GM12865 (cell line): Measurements from ENCODE around the gene SEMA6A.
"Not testable (repeated sequence)": the region's sequence is repeated elsewhere in the genome, so short reads cannot be mapped to it uniquely, and the experiment has no call there.

ENCODE experiments used
- DNase-seq: peaks from one replicate; pipeline ENCODE4 v3.0.0; 2010; ENCODE audit warnings: low read depth
- H3K4me3 ChIP-seq: 2 replicates; pipeline ENCODE4 v1.5.1; 2011; ENCODE audit warnings: mild to moderate bottlenecking, low read depth, low read length, control low read depth
- TF ChIP-seq, protein P1 (sequence below): IDR thresholded peaks from 2 replicates; pipeline ENCODE4 v1.5.1; 2011; ENCODE audit warnings: low read length, control low read depth, low read depth, inconsistent platforms; ENCODE audit not compliant: insufficient read depth; ENCODE audit errors: missing control alignments

Gene SEMA6A

DNA sequence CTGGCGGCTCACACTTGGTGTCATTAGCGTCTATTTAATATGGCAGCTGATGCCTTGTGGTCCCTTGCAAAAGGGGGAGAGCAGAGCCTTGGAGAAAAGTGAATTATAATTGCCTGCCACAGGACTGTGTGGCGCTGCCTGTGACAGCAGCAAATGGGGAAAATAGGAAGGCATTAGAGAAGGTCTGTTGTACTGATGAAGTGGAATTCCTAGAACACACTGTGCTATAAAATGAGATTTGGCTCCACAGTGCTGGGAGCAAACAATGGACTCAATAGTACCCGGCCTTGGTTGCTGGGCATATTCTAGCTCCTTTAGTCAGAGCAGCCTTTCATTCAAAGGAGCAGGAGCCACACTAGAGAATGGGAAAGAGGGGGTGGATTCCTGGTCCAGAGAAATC, 21.3 kb downstream of the SEMA6A start:
- no peak for DNase-seq
- TF ChIP-seq, protein P1, sequence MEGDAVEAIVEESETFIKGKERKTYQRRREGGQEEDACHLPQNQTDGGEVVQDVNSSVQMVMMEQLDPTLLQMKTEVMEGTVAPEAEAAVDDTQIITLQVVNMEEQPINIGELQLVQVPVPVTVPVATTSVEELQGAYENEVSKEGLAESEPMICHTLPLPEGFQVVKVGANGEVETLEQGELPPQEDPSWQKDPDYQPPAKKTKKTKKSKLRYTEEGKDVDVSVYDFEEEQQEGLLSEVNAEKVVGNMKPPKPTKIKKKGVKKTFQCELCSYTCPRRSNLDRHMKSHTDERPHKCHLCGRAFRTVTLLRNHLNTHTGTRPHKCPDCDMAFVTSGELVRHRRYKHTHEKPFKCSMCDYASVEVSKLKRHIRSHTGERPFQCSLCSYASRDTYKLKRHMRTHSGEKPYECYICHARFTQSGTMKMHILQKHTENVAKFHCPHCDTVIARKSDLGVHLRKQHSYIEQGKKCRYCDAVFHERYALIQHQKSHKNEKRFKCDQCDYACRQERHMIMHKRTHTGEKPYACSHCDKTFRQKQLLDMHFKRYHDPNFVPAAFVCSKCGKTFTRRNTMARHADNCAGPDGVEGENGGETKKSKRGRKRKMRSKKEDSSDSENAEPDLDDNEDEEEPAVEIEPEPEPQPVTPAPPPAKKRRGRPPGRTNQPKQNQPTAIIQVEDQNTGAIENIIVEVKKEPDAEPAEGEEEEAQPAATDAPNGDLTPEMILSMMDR, result no peak

DNA sequence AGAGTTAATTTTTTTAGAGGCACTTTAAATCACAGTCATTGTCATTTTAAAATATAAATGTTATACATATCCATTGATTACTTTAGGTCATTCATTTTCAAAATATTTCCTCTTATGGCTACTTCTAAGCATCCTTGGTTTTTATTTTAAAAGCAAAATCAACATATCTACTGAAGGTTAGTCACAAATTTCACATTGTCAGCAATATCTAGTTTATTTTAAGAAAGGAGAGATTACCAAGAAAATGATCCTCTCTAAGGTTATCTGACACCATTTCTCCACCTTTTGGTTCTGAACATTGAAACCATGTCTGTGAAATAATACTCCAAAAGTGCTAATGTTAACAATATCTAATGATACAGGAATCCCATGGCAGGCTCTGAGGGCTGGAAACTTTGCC, 24.5 kb downstream of the SEMA6A start:
- TF ChIP-seq, protein P1, result no peak
- no peak for DNase-seq
- H3K4me3 ChIP-seq, result no peak overlapping the region

More for the DNA sequence above, 21.3 kb downstream of the SEMA6A start:
- no peak overlapping the region for H3K4me3 ChIP-seq

DNA sequence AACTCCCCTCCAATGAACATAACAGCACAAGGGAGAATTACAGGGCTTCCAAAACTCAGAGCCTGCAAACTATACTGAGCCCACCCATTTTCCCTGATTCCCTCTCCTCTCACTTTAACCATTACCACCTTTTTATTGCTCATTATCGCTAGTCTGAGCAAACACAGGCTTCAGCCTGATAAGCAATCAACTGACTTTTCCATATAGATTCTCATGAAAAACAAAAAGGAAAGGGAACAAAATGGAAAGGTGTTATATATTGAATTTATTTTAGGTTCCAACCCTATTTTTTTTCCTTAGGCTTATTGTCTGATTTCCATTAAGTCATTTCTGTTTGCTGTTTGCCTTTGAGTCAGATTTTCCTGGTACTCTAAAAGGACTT, 27.9 kb downstream of the SEMA6A start:
- DNase-seq, result no peak
- no peak overlapping the region for H3K4me3 ChIP-seq
- TF ChIP-seq, protein P1, result no peak

DNA sequence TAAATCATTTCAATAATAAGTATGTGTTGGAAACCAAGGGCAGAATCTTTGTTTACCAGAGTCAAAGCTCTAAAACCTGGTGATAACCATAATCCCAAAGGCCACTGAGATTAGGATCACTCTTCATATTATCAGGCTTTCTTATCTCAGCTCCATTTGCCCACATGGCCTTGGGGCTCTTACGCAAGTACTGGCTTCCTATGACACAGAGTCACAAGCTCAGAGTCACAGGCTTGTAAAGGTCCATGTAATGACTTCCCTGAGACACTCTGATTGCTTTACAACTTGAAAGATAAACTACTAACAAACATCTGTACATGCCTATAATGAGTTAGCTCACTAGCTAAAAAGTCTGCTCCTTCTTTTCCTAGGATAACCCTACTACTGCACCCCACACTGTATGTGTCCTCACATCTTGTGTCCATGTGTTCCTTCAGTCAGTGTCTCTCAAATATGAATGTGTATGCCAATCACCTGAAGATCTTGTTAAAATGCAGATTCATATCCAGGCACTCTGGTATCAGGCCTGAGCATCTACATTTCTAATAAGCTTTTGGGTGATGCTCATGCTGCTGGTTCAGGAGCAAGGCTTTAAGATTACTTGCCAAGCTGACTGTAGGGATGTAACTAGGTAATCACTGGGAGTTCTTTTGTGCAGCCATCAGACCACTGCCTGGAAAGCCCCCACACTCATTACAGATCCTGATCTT, 28.4 kb downstream of the SEMA6A start:
- TF ChIP-seq, protein P1, result no peak
- DNase-seq, result no peak
- no peak overlapping the region for H3K4me3 ChIP-seq

DNA sequence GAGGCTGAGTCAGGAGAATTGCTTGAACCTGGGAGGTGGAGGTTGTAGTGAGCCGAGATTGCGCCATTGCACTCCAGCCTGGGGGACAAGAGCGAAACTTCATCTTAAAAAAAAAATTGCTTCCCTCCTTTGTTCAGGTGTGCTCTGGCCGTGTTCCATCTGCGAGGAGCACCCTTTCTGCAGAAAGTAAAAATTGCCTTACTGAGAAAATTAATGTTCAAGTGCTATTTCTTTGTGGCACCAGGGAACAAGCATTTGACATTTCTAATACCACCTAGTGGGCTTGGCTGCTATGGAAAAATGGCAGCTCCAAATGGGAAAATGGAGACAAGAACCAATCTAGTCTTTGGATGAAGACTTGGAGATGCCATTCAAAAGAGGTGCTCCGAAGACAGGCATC, 29.2 kb downstream of the SEMA6A start:
- DNase-seq, H3K4me3 ChIP-seq: not testable (repeated sequence)

DNA sequence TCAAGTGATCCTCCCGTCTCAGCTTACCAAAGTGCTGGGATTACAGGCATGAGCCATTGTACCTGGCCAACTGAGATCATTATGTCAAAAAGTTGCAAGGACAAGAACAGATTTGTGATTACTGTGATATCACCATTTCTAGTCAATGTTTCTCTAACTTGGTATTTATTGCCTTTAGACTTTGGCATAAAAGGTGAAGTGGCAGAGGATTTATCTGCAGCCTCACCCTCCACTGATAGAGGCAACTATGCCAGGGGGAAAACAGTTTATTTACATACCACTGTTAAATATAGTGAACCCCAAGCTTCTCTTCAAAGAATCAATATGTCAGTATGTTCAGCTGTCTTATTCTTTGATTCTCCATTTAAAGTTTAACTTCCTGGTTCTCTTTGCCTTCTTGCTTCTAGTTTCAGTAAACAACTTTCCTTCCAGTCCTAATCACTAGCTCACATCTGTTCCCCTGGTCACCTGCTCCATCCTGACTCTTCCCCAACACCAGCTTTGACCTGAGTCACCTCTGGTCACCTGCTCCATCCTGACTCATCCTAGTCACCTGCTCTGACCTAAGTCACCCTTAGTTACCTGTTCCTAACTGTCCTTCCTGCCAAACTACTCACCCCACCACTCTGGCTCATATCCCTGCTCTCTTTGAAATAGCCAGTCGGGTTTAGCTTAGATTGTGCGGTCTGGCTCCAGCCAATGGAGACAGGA, 29.9 kb downstream of the SEMA6A start:
- H3K4me3 ChIP-seq, result no peak overlapping the region
- no peak for DNase-seq
- TF ChIP-seq, protein P1, result no peak

DNA sequence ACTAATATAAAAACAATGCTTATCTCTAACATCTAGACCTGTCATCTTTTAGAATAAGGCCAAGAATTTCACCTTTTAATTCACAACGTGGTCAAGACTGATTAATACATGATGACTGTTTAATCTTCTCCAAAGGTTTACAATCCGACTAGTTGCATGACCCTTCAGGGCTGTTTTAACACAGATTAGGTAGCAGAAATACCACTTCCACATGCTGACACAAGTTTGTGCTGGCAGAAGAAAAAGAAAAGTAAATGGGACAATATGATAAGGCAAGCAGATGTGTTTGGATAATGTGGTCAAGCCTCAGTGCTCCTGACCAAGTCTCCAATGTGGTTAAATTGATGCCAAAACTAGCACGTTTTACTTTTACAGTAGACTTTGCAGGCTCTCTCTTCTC, 31.1 kb downstream of the SEMA6A start:
- TF ChIP-seq, protein P1, result no peak
- H3K4me3 ChIP-seq, result no peak overlapping the region
- DNase-seq, result no peak
